DMS53 (cell line): Measurements from ENCODE around the gene USP34.
"Not testable (repeated sequence)": the region's sequence is repeated elsewhere in the genome, so short reads cannot be mapped to it uniquely, and the experiment has no call there.

Experiments
- DNase-seq: peaks from one replicate; lab custom pipeline; 2025; lab: John Stamatoyannopoulos, UW

Gene USP34

DNA sequence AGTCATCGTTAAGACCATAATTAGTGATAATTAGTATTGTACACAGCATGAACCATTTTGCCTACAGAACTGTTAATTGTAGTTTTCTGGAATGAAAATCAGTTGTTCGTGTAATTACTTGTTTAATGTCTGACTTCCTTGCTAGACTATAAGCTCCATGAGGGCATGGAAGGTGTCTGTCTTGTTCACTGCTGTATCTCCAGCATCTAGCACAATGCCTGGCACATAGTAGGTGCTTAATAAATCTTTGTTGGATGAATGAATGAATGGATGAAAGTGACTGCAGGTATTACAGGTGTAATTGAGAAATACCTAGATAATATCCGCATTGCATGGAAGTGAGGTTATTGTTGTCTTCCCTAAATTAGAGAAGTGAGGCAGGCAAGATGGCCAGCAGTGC lies 287.1 kb downstream of the USP34 start:
- no peak for DNase-seq

DNA sequence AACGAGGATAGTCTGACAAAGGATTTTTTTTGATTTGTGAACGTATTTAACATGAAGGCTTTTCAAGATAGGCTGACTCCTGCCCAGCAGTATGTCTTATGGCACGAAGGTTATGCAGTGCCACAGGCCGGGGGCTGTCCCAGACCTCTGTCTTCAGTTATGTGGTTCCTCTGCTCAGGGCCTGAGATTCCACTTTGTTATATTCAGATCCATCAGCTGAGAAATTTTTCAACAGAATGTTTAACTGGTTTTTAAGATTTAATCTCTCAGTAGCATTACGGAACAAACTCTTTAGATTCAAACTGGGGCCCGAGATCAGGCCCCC lies 288.9 kb downstream of the USP34 start:
- no peak for DNase-seq

DNA sequence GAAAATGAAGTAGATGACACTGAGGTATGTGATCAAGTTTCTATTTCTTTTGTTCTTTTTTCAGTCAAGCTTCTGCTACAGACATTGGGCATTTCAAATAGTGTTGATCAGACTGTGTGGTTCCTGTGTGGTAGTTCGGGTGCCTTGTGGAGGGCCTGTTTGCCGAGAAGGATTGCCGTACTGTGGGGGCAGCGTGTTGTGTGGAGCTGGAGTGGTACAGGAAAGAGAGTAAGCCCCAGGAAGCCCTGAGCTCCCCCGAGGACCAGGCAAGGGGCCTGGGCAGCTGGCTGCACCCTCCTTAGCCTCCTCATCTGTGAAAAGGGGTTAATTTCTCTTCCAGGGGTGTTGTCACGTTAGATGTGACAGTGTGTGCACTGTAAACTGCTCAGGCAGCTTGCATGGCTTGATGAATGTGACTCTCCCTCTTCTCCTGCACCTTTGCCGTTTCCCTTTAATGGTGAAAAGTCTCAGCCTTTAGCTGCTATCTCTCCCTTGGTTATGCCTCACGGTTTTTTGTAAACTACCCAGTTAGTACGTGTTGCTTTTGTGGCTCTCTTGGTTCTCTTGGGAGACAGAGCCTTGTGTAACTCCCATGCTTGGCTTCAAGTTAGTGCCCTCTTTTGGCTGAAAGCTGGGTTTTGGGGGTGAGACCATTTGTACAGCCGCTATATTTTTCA lies 289.4 kb downstream of the USP34 start:
- no peak for DNase-seq

DNA sequence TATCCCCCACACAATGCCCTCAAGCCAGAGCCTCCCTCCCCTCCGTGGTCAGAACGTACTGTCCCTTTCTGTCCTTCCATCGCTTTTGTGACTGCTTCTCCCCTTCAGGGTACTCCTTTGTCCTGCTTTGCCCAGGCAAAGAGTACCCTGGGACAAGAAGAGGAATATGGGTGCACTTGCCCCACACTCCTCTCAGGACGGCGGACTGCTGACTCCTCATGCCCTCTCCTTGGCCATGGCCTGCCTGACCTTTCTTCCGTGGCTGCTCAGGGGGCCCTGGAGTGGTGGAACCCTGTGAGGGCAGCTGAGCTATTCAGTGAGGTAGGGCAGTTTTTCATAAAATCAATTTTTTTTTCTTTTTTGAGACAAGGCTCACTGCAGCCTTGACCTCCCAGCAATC lies 290.2 kb downstream of the USP34 start:
- DNase-seq, result no peak

DNA sequence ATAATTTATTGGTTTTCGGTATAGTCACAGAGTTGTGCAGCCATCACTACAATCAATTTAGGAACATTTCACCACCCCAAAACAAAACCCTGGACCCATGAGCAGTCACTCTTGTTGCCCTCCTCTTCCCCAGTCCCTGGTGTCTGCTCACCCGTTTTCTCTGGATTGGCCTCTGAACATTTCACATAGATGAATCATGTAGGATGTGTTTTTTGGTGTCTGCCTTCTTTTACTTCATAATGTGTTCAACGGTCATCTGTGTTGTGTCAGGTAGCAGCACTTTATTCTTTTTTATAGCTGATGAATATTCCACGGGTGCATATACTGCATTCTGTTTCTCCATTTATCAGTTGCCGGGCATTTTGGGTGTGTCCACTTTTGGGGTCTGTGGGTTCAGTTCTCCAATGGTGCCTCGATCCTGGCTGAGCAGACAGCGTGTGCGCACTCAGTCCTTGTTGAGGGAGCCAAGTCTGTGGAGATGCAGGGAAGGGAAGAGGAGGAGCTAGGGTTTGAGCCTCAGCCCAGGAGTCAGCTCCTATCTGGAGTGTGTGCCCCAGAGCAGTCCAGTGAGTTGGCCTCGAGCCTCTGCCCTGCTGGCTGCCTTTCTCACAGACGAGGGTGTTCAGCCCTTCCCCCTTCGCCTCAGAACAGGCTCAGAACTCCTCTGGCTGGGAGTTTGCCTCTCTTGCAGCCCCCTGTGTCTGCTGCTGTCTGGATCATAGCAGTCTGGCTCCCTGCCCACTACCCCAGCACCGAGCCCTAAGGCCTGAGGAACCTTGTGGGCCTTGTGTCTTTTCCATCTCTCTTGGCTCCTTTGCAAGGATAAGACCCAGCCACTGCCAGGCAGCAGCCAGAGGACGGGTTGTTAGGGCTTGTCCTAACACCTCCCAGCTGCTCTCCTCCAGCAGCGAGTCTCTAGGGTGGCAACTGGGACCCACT lies 290.9 kb downstream of the USP34 start:
- DNase-seq, result no peak

DNA sequence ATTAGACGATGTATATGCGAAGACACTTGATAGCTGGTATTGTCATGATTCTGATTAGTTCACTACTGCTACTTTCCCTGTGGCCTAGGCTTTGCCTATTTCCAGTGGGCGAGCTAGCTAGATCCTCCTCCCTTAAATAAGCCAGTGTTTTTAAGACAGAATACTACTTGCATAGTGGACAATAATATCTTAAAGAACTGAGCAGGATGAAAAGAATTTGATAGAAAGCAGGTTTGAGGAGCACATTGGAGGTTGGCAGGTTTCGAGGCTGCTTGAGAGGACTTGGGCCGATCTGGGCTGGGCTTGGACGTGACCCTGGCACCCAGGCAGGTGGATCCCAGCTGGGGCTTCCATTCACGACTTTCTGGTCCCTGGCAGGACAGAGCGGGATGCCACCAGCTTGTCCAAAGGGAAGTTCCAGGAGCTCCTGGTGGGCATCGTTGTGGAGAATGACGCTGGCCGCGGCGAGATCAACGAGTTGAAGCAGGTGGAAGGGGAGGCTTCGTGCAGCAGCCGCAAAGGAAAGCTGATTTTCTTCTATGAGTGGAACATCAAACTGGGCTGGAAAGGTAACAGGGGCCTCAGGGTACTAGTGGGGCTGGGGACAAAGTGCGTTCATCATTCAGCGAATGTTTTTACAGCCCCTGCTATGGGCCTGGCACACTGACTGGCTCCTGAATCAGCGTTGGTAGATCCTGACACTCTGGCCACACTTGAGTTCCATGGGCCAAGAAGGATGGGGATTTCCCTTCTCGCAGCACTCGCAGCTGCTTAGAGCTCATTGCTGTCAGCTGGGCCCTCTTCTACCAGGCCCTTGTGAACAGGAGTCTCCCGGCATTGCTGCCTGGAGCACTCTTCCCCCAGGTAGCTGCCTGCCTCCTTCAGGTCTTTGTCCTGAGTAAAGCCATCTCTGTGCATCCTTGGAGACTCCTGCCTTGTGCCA lies 292.0 kb downstream of the USP34 start:
- peak; percentile 49 for DNase-seq

DNA sequence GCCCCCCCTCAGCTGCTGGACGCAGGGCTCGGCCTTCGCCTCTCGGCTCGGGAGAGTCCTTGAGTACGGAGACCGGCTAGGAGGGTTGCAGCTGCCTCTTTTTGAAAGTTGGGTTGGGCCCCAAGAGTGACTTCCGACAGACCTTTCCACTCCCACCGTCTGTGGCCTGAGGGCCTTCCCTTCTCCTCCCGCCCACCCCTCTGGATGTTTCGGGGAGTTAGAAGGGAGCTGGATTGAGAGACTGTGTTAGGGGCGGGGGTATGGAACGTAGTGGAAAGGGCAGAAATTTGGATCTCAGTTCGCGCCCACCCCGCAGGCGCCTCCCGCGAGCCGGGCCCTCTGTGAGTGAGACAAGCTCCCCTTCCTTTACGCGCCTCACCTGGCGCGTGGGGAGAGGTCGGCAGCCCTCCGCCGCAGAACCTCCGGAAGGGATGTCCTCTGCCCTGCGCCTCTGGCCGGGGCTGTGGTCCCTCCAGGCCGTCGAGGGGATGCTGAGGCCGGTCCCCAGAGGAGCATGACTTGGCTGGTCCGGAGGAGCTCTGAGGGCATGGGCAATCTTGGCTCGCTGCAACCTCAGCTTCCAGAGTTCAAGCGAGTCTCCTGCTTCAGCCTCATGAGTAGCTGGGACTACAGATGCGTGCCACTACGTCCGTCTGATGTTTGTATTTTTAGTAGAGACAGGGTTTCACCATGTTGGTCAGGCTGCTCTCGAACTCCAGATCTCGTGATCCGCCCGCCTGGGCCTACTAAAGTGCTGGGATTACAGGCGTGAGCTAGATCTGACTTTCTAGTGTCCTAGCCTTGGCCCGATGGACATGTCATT lies 292.9 kb downstream of the USP34 start:
- DNase-seq, result peak; percentile 67

DNA sequence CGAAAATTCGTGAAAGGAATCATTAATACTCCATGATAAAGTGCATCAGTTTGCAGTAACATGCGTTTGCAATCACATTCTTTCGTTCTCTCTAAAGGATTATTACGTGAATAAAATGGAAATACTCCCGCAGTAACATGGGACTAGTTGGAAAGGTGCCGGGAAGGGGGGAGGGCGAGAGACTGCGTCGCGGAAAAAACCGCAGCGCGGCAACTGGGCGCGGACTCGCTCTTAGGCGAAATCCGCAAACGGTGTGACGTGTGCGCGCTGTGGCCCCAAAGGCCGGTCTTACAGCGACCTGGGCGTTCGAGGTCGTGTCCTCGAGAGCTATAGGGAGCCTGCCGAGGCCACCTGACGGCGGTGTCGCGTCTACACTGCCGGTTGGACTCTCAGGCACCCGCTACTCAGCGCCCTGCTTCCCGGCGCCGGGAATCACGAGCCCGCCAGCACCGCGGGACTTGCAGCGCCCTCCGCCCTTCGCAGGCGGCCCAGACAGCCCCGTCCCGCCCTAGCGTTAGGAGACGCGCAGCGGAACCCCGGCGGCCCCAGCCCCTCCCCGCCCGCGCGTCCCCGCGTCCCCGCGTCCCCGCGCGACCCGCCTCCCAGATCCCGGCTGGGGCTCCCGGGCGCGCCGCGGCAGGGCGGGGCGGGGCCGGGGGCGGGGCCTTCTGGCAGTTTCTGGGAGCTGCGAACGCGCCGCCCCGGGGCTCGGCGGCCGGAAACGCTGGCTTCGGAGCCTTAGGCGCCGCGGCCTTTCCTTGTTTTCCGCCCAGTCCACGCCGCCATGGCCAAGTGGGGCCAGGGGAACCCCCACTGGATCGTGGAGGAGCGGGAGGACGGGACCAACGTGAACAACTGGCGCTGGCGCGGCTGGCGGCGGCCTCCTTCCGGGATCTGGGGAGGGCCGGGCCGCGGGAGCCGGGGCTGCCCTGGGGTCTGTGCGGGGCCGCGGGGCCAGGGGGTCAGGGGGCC lies 293.8 kb downstream of the USP34 start:
- peak; percentile 98 for DNase-seq

DNA sequence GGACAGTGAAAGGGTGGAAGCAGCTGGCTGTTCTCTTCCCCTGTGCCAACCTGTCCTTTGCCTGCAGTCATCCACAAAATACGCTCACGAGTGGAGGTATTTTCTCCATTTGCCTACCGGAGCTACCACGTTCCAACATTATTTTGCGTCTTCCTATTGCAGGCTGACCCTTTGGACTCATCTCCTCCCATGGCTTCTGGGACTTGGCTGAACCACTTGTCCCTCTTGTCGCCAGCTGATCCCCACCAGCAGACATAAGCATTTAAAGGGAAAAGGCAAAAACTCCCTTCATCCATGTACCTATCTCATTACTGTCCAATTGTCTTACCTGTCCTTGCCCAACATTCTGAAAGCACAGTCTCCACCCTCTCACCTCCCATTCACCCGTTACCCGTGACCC lies 295.9 kb downstream of the USP34 start:
- no peak for DNase-seq

DNA sequence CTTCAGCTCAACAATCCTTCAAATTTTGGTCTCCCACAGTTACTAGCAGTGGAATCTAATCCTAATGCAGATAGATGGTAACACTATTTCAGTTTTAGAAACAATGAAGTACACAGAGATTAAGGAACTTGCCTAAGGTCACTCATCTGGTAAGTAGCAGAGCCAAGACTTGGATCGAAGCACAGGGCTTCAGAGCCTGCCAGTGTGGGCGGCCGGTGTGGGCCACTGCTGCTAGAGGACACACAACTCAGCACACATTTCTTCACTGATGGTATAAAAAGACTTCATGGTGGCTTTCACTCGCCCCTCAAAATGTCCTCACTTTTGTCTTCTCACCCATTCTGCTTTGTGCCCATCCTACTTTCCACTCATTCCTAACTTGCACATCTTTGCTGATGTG lies 297.8 kb downstream of the USP34 start:
- no peak for DNase-seq

DNA sequence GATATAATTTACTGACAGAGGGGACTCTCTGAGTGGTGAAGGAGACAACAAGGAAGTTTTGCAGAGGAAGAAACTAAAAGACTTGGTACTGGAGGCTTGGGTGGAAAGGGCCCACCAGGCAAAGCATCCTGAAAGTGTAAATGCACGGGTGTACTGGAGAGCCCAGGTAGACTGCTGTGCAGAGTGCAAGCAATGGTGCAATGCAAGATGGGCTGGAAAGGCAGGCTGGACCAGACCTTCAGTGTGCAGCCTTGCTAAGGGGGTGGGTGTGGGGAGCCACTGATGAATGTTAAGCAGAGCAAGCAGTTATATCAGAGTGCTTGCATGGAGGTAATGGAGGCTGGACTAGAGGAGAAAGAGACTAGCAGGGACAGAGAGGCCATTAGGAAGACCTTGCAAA lies 298.2 kb downstream of the USP34 start:
- DNase-seq, result no peak

DNA sequence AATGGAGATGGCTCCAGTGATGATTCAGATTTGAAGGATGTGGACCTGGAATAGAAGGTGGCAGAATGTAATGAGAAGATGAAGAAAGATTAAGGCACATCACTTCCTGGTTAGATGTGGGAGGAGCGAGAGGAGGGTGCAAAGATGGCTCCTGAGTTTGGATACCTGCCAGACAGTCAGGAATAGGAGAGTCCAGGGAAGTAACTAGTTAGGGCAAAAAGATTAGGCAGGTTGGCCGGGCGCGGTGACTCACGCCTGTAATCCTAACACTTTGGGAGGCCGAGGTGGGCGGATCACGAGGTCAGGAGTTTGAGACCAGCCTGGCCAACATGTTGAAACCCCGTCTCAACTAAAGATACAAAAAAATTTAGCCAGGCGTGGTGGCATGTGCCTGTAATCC lies 303.3 kb downstream of the USP34 start:
- peak; percentile 15 for DNase-seq

DNA sequence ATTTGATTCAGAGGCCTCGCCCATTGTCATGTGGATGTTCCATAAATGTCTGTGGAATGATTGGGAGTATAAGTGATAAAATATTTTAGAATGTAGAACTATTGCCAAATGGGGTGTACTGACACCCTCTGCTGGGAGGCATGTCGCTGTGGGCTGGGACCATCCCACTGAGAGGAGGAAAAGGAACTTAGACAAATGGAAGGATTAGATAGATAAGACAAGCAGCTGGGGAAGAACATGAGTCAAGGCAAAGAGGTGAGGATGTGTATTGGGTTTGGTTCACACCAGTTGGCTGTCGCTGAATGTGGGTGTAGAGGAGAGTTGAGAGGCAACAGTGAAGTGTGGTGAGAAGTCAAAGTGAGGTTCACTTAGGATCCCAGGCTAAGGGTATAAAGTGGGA lies 304.9 kb downstream of the USP34 start:
- no peak for DNase-seq

DNA sequence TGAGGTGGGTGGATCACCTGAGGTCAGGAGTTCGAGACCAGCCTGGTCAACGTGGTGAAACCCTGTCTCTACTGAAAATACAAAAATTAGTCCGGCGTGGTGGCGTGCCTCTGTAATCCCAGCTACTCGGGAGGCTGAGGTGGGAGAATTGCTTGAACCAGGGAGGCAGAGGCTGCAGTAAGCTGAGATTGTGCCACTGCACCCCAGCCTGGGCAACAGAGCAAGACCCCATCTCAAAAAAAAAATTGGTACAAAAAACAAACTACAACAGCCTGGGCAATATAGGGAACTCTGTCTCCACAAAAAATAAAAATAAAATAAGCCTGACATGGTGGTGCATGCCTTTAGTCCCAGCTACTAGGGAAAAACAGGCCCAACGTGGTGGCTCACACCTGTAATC lies 305.8 kb downstream of the USP34 start:
- DNase-seq, result not testable (repeated sequence)

DNA sequence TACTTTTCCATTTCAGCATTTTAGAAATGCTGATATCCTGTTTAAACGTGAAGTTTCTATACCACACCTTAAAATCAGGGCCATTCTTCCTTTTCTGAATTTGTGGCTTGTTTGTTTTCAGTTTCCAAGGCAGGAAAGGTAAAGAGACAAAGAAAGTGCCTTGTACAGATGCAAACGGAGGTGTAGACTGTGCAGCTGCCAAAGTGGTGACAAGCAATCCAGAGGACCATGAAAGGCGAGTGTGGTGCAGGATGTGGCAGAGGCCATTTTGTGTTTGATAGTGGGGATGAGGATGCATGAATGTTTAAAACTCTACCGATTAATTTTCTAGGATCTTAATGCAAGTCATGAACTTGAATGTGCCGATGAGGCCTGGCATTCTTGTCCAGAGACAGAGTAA lies 308.2 kb downstream of the USP34 start:
- no peak for DNase-seq

DNA sequence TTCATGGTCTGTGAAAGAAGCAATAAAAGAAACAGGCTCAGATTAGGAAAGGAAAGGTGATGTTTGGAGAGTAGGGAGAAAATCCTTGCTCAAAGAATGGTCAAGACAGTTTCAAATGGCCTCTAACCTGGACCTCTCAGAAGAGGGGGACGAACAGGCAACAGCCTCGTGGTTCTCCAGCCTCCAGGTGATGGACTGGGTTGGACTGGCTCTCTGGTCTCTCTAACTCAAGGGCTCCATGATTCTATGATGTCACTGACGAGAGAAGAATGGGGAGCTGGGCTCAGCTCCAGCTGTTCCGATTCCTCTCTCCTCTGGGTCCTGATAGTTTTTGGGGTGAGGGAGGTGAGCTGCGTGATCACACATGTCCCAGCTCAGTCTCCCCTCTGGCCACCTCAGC lies 309.0 kb downstream of the USP34 start, which contains the start of gene C2orf74:
C2orf74 (plus strand) TSS at position 301 of the 400 bp plus-strand sequence. CDS start 327 bp downstream, outside the sequence.
- no peak for DNase-seq

DNA sequence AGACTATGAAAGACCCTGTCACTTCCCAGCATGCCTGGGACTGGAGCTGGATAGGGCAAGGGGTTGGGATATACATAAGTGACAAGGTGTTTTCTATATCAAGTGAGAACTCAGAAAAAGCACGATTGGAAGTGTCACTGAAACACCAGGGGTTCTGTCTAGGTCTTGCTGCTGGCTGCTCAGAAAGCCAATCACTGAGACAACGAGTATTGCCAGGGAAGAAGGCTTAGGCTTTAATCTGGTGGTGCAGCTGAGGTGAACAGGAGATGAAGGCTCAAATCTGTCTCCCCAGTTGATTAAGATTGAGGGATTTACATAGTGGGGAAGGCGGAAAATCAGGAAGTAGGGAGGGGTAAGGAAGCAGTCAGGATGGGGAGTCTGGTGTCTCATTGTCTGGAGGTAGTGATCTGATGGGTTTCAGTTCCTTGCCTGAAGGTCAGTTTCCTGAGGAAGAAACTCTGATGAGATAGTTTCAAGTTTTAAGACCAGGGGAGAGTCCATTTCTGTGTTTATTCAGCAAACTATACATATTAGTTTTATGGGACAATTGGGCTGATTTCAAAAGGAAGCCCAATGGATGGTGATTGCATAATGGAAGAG lies 312.4 kb downstream of the USP34 start:
- no peak for DNase-seq

DNA sequence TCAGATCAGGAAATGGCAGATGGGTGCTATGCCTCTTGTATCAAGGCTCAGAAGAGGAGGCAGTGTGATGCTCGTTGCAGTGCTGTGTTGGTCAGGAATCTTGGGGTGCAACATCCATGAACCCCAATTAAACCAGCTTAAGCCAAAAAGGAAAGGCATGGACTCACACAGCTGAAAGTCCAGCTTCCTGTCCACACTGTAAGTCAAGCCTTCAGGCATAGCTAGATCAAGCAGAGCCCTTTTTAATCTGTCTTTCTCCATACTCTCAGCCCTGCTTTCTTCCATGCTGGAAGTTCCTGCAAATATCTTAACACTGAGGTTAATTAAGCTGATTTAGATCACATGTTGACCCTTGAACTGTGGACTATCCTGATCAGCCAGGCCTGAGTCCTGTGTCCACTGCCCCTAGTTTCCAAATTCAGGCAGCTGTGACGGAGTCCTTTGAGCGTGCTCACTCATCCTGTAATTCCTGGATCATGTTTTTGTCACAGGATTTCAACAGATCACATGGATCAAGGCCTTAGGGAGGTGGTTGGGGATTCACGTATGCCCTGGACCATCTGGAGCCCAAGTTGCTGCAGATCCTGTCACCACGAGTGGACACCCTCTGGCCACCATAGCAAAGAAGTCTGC lies 313.4 kb downstream of the USP34 start:
- DNase-seq, result no peak

DNA sequence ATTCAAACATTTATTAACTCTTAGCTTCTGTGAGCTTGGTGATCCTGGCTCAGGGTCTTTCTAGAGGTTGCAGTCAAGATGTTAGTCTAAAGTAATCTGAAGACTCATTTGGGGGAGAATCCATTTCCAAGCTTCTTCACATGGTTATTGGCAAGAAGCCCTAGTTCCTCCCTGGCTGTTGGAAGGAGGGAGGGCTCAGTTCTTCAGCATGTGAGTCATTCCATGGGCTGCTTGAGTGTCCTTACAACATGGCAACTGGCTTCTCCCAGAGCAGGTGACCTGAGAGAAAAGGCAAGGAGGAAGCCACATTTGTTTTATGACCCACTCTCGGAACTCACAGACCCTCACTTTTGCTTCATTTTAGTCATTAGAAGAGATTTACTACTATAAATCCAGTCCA lies 319.5 kb downstream of the USP34 start:
- DNase-seq, result no peak
